Endothelial cell of umbilical vein (primary cell): Measurements from ENCODE around the gene XRN2. TPM values are rescaled to one million over a fixed set of nuclear protein-coding genes. Genes with fewer than 3 reads are reported as not detected.

Experiments used
- BruUV-seq: library from RNA; stranded (reverse); fragments of 400-500 nt; replicated peaks from 2 replicates; lab custom pipeline; 2021; lab: Mats Ljungman, UMichigan
- CTCF ChIA-PET: fragments of 300-600, 350-600 bp; sonication (Branson Sonifier 250); formaldehyde crosslinking; loops from one replicate; lab custom pipeline; 2021; ENCODE audit warnings: antibody characterized with exemption, inconsistent platforms; lab: Charles Lee
- POLR2A ChIA-PET: fragments of 300-600, 350-600 bp; sonication (Branson Sonifier 250); formaldehyde crosslinking; loops from one replicate; lab custom pipeline; 2021; ENCODE audit warnings: antibody characterized with exemption, inconsistent platforms; lab: Charles Lee
- DNase-seq: peaks from one replicate; pipeline ENCODE4 v3.0.0-alpha.2; 2011; ENCODE audit warnings: low read depth, low spot score
- FAIRE-seq: peaks from 2 replicates; lab custom pipeline; 2011; peaks lifted over from hg19 to GRCh38; lab: Jason Lieb, UNC
- H2AFZ ChIP-seq: 2 replicates; pipeline ENCODE4 v1.6.0; 2012; ENCODE audit warnings: low read depth, low read length, control low read depth, inconsistent platforms
- H3K27ac ChIP-seq: 2 replicates; pipeline ENCODE4 v1.5.1; 2011; ENCODE audit warnings: low read depth, mild to moderate bottlenecking, control low read depth, low read length, moderate library complexity; ENCODE audit not compliant: insufficient read depth
- H3K27me3 ChIP-seq, 2 experiments: 2 replicates each; pipeline versions ENCODE4 v1.6.0 to v1.6.1; 2011; ENCODE audit warnings: low read length in 2 of 2, mixed read lengths in 1 of 2; ENCODE audit not compliant: control insufficient read depth in 2 of 2, insufficient read depth in 2 of 2
- H3K36me3 ChIP-seq, 2 experiments: 2 replicates in 1 of 2; 3 replicates in 1 of 2; pipeline ENCODE4 v1.5.1; 2011; ENCODE audit warnings: low read length in 2 of 2, mild to moderate bottlenecking in 1 of 2, moderate library complexity in 1 of 2; ENCODE audit not compliant: control insufficient read depth in 2 of 2, insufficient read depth in 2 of 2; ENCODE audit errors: extremely low read depth in 1 of 2
- H3K4me1 ChIP-seq: 3 replicates; pipeline ENCODE4 v1.5.1; 2011; ENCODE audit warnings: mild to moderate bottlenecking, low read length; ENCODE audit not compliant: control insufficient read depth, insufficient read depth; ENCODE audit errors: extremely low read depth
- H3K4me2 ChIP-seq: 2 replicates; pipeline ENCODE4 v1.6.1; 2011; ENCODE audit warnings: low read length, control low read depth, mixed read lengths; ENCODE audit not compliant: insufficient read depth
- H3K4me3 ChIP-seq, 3 experiments: fragments of 200-600 bp in 1 of 3; sonication (generic), shearing (Covaris generic) in 1 of 3; replicated peaks in 1 of 3; 2 replicates each; pipeline ENCODE4 v1.5.1; 2011 to 2016; ENCODE audit warnings: control low read depth in 3 of 3, low read length in 3 of 3, mild to moderate bottlenecking in 2 of 3, inconsistent platforms in 1 of 3, low read depth in 1 of 3, moderate library complexity in 1 of 3; ENCODE audit not compliant: insufficient read depth in 1 of 3
- H3K79me2 ChIP-seq: 2 replicates; pipeline ENCODE4 v1.6.0; 2012; ENCODE audit warnings: low read length, inconsistent platforms; ENCODE audit not compliant: control insufficient read depth, insufficient read depth
- H3K9ac ChIP-seq: replicated peaks from 2 replicates; pipeline ENCODE3; 2011; ENCODE audit warnings: low read length, control low read depth; ENCODE audit not compliant: insufficient read depth; ENCODE audit errors: extremely low read depth
- H3K9me1 ChIP-seq: replicated peaks from 3 replicates; pipeline ENCODE4 v1.6.0; 2011; ENCODE audit warnings: mild to moderate bottlenecking, low read length; ENCODE audit not compliant: control insufficient read depth, insufficient read depth; ENCODE audit errors: extremely low read depth
- H3K9me3 ChIP-seq: replicated peaks from 2 replicates; pipeline ENCODE4 v1.5.1; 2012; ENCODE audit warnings: low read length, inconsistent platforms; ENCODE audit not compliant: control insufficient read depth, insufficient read depth
- H4K20me1 ChIP-seq: replicated peaks from 2 replicates; pipeline ENCODE3; 2011; ENCODE audit warnings: mild to moderate bottlenecking, low read length; ENCODE audit not compliant: control insufficient read depth, insufficient read depth; ENCODE audit errors: extremely low read depth
- CTCF ChIP-seq, 2 donors: IDR thresholded peaks; 1 replicate in 1 of 2; 2 replicates in 1 of 2; pipeline ENCODE4 v1.5.1; 2011; ENCODE audit warnings: low read length in 2 of 2, mild to moderate bottlenecking in 2 of 2, moderate library complexity in 2 of 2, control low read depth in 1 of 2, inconsistent platforms in 1 of 2, low read depth in 1 of 2; ENCODE audit not compliant: insufficient read depth in 1 of 2; ENCODE audit errors: extremely low read depth in 1 of 2
- EZH2 ChIP-seq: IDR thresholded peaks from 2 replicates; pipeline ENCODE4 v1.6.1; 2012; ENCODE audit warnings: borderline replicate concordance, low read depth, mild to moderate bottlenecking, moderate library complexity, low read length, inconsistent platforms; ENCODE audit not compliant: severe bottlenecking
- FOS ChIP-seq: IDR thresholded peaks from 2 replicates; pipeline ENCODE4 v1.6.1; 2011; ENCODE audit warnings: mild to moderate bottlenecking, low read length, moderate library complexity, borderline replicate concordance; ENCODE audit not compliant: insufficient read depth
- GATA2 ChIP-seq: IDR thresholded peaks from 2 replicates; pipeline ENCODE4 v1.7.0; 2011; ENCODE audit warnings: low read depth, mild to moderate bottlenecking, moderate library complexity, mixed read lengths, low read length; ENCODE audit not compliant: insufficient read length, insufficient read depth
- JUN ChIP-seq: IDR thresholded peaks from 2 replicates; pipeline ENCODE4 v1.6.1; 2011; ENCODE audit warnings: borderline replicate concordance, low read depth; ENCODE audit not compliant: insufficient read length, insufficient read depth
- MAX ChIP-seq: IDR thresholded peaks from 2 replicates; pipeline ENCODE4 v1.6.1; 2011; ENCODE audit not compliant: insufficient read depth, insufficient read length
- MYC ChIP-seq: IDR thresholded peaks from one replicate; pipeline ENCODE4 v1.6.1; 2011; ENCODE audit warnings: mild to moderate bottlenecking, low read depth, low read length
- POLR2A ChIP-seq: IDR thresholded peaks from 2 replicates; pipeline ENCODE4 v1.6.1; 2012; ENCODE audit warnings: low read depth, mild to moderate bottlenecking, control low read depth, low read length
- POLR2AphosphoS5 ChIP-seq: IDR thresholded peaks from 2 replicates; pipeline ENCODE4 v1.6.1; 2012; ENCODE audit warnings: low read depth, mild to moderate bottlenecking, control low read depth, low read length, moderate library complexity; ENCODE audit not compliant: insufficient read depth
- dilution Hi-C: fragments of 300-500 bp; cut with MboI; formaldehyde crosslinking; loops from one replicate; pipeline ENCODE4 v1.15.0; 2019; ENCODE audit warnings: low sequenced_read_pairs; ENCODE audit not compliant: extremely low pct_ligation_motif_present
- intact Hi-C: fragments of 100-400 bp; cut with micrococcal nuclease; formaldehyde crosslinking; loops from one replicate; pipeline ENCODE4 v1.10.0; 2022
- polyA plus RNA-seq, 4 experiments: library from polyadenylated mRNA; depleted of rRNA in 3 of 4; stranded (reverse) in 3 of 4; unstranded in 1 of 4; fragments of >200 nt; gene quantifications; 2 replicates each; pipeline versions ENCODE4 v1.2.1 to v1.2.3, GENCODE V29; 2011 to 2012; ENCODE audit warnings: missing spikeins in 1 of 4
- total RNA-seq: library from RNA; stranded (reverse); gene quantifications from 2 replicates; pipeline ENCODE4 v1.2.3, GENCODE V29; 2021

The XRN2 gene
- total and polyA plus RNA-seq, 2 donors (not counting 3 experiments of a cell fraction or from before 2014, with no cell fraction given), result 32.3 to 66.6 TPM

GRCh38 chr20:21291026-21291425 is 12.1 kb upstream of the XRN2 start:
- ChIA-PET POLR2A (no interaction called here), CTCF (no interaction called here)
- Histone ChIP-seq H3K9me1 (no peaks in the 10 kb centered on the region), H3K9me3 (no peaks in the 10 kb centered on the region), H3K9ac (no peak overlapping the region), H3K4me3 (no peak overlapping the region), H3K27me3 (peaks cover 10 to 12% of the 10 kb centered on the region in 2 experiments), H4K20me1 (no peaks in the 10 kb centered on the region), H2AFZ (no peak overlapping the region), H3K79me2 (no peaks in the 10 kb centered on the region), H3K36me3 (no peaks in the 10 kb centered on the region), H3K4me1 (no peaks in the 10 kb centered on the region), H3K4me2 (no peak overlapping the region), H3K27ac (no peak overlapping the region)
- no TSS peak for BruUV-seq
- DNase-seq, result no peak
- dilution Hi-C loops, result no loop called here
- no peak for TF ChIP-seq MAX
- FAIRE-seq, result no peak
- intact Hi-C loops, result no loop called here

GRCh38 chr20:21294755-21295154 is 8.4 kb upstream of the XRN2 start:
- TF ChIP-seq GATA2 (no peak), POLR2AphosphoS5 (no peak), CTCF (IDR thresholded peaks at IDR 0.05; ENCODE audit: extremely low read depth in 1 of 2, insufficient read depth in 1 of 2, low read depth in 1 of 2, low read length in 2 of 2) (no peak), EZH2 (no peak), JUN (no peak), MAX (no peak), FOS (no peak), POLR2A (no peak), MYC (no peak)
- CTCF ChIA-PET, result interaction anchor here (0.7 kb wide), 1 partner anchor 212 kb away, joined by 3 read pairs; no protein-coding TSS in a partner anchor
- no TSS peak for BruUV-seq

More at GRCh38 chr20:21294755-21295154, 8.4 kb upstream of the XRN2 start:
- Histone ChIP-seq H3K9me3 (no peaks in the 10 kb centered on the region), H3K4me1 (no peaks in the 10 kb centered on the region), H3K4me2 (no peak overlapping the region), H3K27ac (no peak overlapping the region), H2AFZ (no peak overlapping the region), H4K20me1 (no peaks in the 10 kb centered on the region), H3K27me3 (peaks cover 18 to 36% of the 10 kb centered on the region in 2 experiments), H3K36me3 (no peaks in the 10 kb centered on the region), H3K9me1 (no peaks in the 10 kb centered on the region), H3K79me2 (no peaks in the 10 kb centered on the region), H3K9ac (no peak overlapping the region), H3K4me3 (no peak overlapping the region)
- POLR2A ChIA-PET, result no interaction called here
- intact Hi-C loops (no loop called here), dilution Hi-C loops (no loop called here)
- DNase-seq (no peak), FAIRE-seq (no peak)
